Stimulated activated naive CD8-positive, alpha-beta T cell treated with anti-CD3 and anti-CD28 coated beads, Interleukin-15, amount 100 ng/mL, for 72 hours (primary cell): ENCODE results near the gene ENTREP1.

Experiments
- ATAC-seq: fragments of 150-1000 bp; cut with Tn5 transposase; 2 replicates; pipeline ENCODE4 v1.10.0; 2021; ENCODE audit warnings: mild to moderate bottlenecking, moderate library complexity
- DNase-seq, 2 donors: peaks; one replicate each; pipeline ENCODE4 v3.0.0; 2021 to 2022
- H3K27ac Mint-ChIP-seq, 2 donors: one replicate each; pipeline ENCODE4 v1.8.0; 2022; ENCODE audit warnings: mild to moderate bottlenecking in 2 of 2, mixed read lengths in 2 of 2, moderate library complexity in 2 of 2
- H3K27me3 Mint-ChIP-seq: one replicate; pipeline ENCODE4 v1.8.0; 2022; ENCODE audit warnings: mixed read lengths
- H3K4me1 Mint-ChIP-seq: one replicate; pipeline ENCODE4 v1.8.0; 2022; ENCODE audit warnings: mild to moderate bottlenecking, mixed read lengths
- H3K4me3 Mint-ChIP-seq, 2 donors: one replicate each; pipeline ENCODE4 v1.8.0; 2022; ENCODE audit warnings: mild to moderate bottlenecking in 2 of 2, mixed read lengths in 2 of 2, moderate library complexity in 1 of 2
- H3K9me3 Mint-ChIP-seq, 2 donors: one replicate each; pipeline ENCODE4 v1.8.0; 2022; ENCODE audit warnings: mixed read lengths in 2 of 2

The ENTREP1 gene

DNA sequence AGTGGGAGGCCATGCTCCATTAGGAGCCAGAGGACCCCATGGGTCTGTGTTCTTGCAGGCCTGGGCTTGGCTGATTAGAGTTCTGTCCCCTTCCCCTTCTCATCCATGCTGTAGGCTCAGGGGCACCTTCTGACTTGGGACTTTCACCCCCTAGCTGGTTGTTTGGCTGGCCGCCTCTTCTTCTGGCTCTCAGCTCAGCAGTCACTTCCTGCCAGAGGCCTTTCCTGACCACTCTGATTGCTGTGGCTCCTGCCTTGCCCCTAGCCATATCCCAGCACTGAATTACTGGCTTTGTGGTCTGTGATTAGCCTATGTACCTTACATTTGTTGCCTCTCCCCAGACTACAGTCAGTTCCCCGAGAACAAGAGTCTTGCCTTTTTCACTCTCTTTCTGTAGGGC, 14.6 kb downstream of the ENTREP1 start:
- DNase-seq (no peak), ATAC-seq (no peak)
- no peaks in the 10 kb centered on the region for H3K4me1 Mint-ChIP-seq
- no peaks in the 10 kb centered on the region for H3K9me3 Mint-ChIP-seq
- H3K4me3 Mint-ChIP-seq, result no peak overlapping the region
- no peak overlapping the region for H3K27ac Mint-ChIP-seq
- peaks cover 41% of the 10 kb centered on the region for H3K27me3 Mint-ChIP-seq

DNA sequence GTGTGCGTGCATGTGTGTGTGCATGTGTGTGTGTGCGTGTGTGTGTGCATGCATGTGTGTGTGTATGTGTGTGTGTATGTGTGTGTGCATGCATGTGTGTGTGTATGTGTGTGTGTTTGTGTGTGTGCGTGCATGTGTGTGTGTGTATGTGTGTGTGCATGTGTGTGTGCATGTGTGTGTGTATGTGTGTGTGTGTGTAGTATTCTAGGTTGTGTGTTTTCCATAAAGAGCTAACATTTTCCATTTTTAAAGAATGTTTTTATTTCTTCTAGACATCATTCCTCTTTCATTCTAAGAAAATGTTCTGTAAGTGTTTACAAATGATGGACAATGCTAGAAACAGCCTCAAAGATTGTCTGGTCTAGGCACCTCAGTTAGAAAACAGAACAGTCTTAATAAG, 15.6 kb downstream of the ENTREP1 start:
- H3K27me3 Mint-ChIP-seq, result peaks cover 40% of the 10 kb centered on the region
- ATAC-seq (no peak), DNase-seq (no peak)
- no peak overlapping the region for H3K4me3 Mint-ChIP-seq
- H3K4me1 Mint-ChIP-seq, result no peaks in the 10 kb centered on the region
- H3K9me3 Mint-ChIP-seq, result no peaks in the 10 kb centered on the region
- H3K27ac Mint-ChIP-seq, result no peak overlapping the region

DNA sequence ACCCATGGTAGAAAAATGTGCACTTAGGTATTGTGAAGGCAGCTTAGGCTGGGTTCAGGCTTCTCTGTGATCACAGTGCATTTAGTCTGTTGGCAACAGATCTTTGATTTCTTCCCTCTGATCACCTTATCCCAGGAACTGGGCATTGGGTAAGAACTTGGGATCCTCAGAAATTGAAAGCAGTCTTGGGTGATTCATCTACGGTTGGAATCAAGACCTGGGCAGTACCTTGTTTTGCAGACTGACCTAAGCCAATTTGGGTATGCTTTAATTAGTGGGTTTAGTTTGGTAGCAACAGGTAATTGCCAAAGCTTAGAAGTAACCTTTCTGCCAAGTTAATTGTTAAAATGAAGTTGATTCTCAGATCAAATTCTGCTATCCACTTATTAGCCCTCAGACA, 17.8 kb downstream of the ENTREP1 start:
- Mint-ChIP-seq H3K9me3 (no peaks in the 10 kb centered on the region), H3K4me3 (no peak overlapping the region), H3K27me3 (peaks cover 39% of the 10 kb centered on the region), H3K27ac (no peak overlapping the region), H3K4me1 (no peaks in the 10 kb centered on the region)
- ATAC-seq (no peak), DNase-seq (no peak)

DNA sequence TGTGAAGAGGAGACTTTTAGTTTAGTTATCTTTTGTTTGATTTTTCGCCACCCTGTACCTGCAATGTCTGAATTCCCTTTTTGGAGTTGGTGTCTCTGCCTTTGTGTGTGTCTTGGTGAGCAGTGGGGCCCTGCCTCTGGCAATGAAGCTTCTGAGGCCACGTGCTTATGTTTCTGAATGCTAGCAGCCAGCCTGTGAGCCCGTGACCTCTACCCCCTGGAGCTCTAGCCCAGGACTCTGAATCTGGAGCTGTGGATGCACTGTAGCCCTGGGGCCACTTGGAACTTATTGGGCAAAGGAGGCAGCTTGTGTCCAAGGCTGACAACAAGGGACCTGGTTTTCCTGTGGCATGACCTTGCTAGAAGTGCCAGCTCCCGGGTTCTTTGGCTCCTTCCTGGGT, 19.4 kb downstream of the ENTREP1 start:
- DNase-seq (no peak), ATAC-seq (no peak)
- no peaks in the 10 kb centered on the region for H3K4me1 Mint-ChIP-seq
- H3K9me3 Mint-ChIP-seq, result no peaks in the 10 kb centered on the region
- peaks cover 38% of the 10 kb centered on the region for H3K27me3 Mint-ChIP-seq
- H3K4me3 Mint-ChIP-seq, result no peak overlapping the region
- no peak overlapping the region for H3K27ac Mint-ChIP-seq

DNA sequence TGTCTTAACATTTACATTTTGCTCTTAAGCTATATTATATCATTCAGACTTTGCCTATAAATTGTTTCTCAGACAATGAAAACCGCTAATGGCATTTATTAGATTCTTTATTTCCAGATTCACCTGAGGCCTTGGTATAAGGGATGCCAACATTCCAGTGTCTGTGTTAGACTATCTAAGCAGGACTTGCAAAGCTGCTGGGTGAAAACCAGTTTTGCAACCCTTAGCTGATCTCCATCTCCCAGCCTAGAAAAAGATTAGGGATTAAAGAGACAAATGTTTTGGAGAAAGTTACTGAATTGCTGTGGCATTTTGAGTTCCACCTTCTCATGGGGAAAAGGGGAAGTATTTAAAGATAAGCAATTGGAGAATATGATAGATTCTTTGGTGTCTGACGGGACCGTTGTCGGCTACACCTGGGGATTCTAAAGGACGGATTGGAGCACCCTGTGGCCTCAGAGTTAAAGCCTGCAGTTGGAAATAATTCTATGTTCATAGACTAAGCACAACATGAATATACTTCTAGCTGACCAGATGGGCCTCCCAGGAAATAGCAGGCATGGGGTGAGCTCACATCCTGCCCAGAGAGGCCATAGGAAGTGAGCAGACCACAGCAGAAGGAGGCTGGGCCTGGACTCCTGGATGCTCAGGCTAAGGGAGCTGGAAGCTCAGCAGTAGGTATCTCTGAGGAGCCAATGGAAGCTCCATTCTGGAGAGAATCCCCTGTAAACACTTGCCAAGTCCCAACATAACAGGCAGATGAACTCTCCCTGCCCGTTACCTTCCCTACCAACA, 21.8 kb downstream of the ENTREP1 start:
- peaks cover 15% of the 10 kb centered on the region for H3K27me3 Mint-ChIP-seq
- H3K27ac Mint-ChIP-seq, result no peak overlapping the region
- no peaks in the 10 kb centered on the region for H3K9me3 Mint-ChIP-seq
- no peaks in the 10 kb centered on the region for H3K4me1 Mint-ChIP-seq
- H3K4me3 Mint-ChIP-seq, result no peak overlapping the region
- DNase-seq (no peak), ATAC-seq (no peak)

DNA sequence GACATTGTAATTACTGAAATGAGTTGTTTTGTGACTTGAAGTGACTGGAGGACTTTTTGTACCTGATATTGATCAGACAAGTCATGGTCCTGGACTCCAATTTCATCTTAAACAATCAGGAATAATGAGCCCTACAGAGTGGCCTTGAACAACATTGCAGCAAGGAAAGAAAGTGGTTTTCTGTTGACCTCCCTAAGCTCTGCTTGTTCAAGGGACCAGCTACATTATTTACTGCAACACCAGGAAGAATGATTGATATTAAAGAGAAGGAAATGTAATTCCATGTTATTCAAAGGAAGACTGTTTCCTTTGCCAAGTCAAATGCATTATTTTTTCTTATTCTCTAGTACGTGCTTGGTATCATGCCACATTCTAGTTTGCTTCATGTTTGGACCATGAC, 22.6 kb downstream of the ENTREP1 start:
- Mint-ChIP-seq H3K4me1 (no peaks in the 10 kb centered on the region), H3K27ac (peak overlapping the region in 1 of 2 donors; percentile 20), H3K4me3 (no peak overlapping the region), H3K9me3 (no peaks in the 10 kb centered on the region), H3K27me3 (peaks cover 15% of the 10 kb centered on the region)
- DNase-seq, result no peak
- no peak for ATAC-seq

DNA sequence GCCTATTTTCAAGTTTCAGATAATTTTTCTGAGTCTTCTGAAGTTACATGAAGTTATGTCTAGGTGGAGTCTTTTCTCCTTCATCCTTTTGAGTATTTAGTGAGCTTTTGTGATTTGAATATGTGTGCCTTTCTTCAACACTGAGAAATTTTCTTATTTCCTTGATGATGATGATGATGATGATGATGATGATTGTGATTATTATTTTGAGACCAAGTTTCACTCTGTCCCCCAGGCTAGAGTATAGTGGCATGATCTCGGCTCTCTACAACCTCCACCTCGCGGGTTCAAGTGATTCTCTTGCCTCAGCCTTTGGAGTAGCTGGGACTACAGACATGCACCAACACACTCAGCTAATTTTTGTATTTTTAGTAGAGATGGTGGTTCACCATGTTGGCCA, 26.2 kb downstream of the ENTREP1 start:
- H3K27me3 Mint-ChIP-seq, result no peaks in the 10 kb centered on the region
- DNase-seq (no peak), ATAC-seq (no peak)
- no peak overlapping the region for H3K27ac Mint-ChIP-seq
- no peak overlapping the region for H3K4me3 Mint-ChIP-seq
- no peaks in the 10 kb centered on the region for H3K9me3 Mint-ChIP-seq
- H3K4me1 Mint-ChIP-seq, result no peaks in the 10 kb centered on the region

DNA sequence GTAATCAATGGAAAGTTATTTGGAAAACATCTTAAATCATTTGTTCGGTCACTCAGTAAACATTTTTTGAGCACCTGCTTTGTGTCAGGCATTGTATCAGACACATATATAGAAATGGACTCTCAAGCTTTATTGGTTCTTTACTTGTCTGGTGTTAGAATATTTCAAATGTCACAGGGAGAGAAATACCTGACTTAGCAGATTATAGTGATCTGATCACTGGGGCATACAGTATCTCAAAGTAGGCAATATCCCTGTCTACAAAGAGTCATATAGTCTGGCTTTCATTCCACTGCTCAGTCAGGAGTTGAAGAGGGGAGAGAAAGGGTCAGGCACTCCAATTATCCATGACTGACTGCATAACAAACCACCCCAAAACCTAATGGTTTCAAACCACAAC, 30.2 kb downstream of the ENTREP1 start:
- ATAC-seq (no peak), DNase-seq (no peak)
- Mint-ChIP-seq H3K27ac (no peak overlapping the region), H3K9me3 (no peaks in the 10 kb centered on the region), H3K4me3 (no peak overlapping the region), H3K27me3 (peaks cover 8% of the 10 kb centered on the region), H3K4me1 (no peaks in the 10 kb centered on the region)

DNA sequence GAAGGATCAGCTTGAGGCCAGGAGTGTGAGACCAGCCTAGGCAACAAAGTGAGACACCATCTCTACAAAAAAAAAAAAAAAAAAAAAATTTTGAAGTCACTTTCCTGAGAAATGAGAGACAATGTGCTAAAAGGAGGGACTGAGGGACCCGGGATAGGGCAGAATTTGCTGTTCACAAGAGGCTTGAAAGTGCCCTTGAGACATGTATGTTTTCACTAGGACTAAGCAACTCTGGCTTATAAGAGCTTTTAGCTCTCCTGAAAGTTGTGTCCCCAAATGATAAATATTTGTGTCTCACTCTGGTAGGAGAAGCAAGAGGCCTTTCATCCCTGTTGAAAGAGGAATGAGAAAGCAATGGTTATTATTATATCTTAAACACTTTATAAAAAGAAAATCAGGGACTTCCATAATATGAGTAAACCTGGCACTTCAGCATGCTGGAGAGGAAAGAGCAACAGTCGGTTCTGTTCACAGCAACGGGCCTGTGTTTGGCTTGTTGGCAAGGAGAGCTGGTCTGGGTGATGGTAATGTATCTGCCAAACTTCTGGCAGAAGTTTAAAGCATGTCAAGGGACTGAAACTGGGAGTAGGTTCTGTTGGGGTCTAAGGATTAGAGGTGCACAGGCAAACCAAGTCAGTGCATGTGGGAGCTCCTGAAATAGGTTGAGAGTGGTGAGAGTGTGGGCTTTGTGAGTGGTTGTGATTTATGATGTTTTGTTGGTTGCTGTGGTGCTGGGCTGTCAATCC, 32.2 kb downstream of the ENTREP1 start:
- H3K27ac Mint-ChIP-seq, result no peak overlapping the region
- H3K9me3 Mint-ChIP-seq, result no peaks in the 10 kb centered on the region
- H3K27me3 Mint-ChIP-seq, result peaks cover 22% of the 10 kb centered on the region
- ATAC-seq, result no peak
- H3K4me1 Mint-ChIP-seq, result no peaks in the 10 kb centered on the region
- no peak overlapping the region for H3K4me3 Mint-ChIP-seq
- DNase-seq, result no peak

DNA sequence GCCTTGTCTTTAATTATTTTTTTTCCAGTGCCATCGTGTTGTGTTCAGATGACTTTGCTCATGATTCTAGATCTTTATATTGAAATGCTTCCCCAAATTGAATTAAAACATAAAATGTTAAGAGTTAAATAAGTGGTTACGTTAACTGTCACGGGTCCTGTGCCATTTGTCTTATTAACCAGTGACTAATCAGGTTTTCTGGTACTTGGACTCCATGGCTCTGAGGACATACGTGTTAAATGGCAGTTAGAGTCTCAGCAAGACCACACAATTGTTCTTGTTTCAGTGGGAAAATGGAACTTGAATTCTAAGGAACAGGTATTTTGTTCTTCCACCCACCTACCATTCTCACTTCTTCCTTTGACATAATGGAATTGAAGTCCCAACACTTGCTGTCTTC, 32.8 kb downstream of the ENTREP1 start:
- Mint-ChIP-seq H3K27ac (no peak overlapping the region), H3K4me3 (no peak overlapping the region), H3K27me3 (peaks cover 22% of the 10 kb centered on the region), H3K9me3 (no peaks in the 10 kb centered on the region), H3K4me1 (no peaks in the 10 kb centered on the region)
- ATAC-seq (no peak), DNase-seq (no peak)

DNA sequence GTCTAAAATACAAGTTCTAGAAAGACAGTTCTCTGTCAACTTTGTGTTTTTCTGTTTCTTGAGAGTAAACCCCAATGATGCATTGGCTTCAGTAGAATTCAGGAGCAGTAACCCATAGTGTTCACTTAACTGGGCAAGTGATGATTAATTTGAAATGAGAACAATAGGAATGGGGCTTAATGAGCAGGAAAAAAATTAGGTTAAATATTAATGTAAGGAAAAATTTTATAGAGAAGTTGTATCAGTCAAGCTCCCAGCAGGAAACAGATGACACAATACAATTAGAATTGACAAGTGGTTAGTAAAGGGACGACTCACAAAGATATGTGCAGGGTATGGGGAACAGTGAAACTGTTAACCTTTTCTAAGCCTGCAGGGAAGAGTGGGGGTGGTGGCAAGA, 38.2 kb downstream of the ENTREP1 start:
- Mint-ChIP-seq H3K4me1 (no peaks in the 10 kb centered on the region), H3K27ac (no peak overlapping the region), H3K27me3 (peaks cover 27% of the 10 kb centered on the region), H3K9me3 (no peaks in the 10 kb centered on the region), H3K4me3 (no peak overlapping the region)
- no peak for ATAC-seq
- no peak for DNase-seq

DNA sequence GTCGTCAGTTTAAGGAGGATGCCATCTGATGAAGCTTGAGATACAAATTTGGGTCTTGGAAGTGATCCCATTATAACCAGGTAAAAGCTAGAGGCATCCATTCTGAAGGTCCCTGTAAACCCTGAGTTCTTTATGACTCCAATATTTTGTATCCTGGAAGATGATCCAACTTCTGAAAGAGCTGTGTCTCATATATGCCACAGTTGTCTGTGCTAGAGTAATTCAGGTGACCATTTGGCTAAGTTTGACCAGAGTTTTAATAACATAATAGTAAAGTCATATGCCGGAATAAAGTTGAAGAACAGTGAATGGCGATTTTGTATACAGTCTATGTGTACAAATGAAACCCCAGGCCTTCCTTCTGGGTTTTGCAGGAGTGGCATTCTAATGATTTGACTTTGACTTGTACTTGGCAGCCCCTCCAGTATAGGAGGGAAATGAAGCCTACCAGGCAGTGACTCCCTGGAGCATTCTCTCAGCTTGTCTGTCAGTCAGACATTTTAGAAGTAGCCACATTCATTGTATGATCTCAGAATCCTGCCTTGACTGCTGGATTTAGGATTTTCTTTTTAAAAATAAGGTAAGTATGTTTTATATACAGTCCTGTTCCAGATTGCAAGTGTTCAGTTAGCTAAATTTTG, 39.6 kb downstream of the ENTREP1 start:
- H3K27ac Mint-ChIP-seq, result no peak overlapping the region
- ATAC-seq, result no peak
- peaks cover 41% of the 10 kb centered on the region for H3K27me3 Mint-ChIP-seq

DNA sequence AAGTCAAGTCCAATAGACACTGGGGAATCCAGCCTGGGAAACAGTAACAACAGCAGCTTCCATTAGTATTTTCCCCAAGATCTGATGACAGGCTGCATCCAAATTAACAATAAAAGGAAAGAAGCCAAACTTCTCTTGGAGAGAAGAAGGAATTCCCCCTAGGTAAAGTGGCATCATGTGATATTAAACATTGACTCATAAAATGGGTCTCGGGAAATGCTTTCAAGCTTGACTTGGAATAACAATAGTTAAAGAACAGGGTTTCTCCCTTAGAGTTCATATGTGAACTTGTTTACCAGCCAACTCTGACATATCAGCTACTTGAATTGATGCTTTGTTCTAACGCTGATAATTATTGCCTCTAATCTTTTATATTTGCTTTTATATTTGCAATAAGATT, 45.4 kb downstream of the ENTREP1 start:
- Mint-ChIP-seq H3K27me3 (peaks cover 39% of the 10 kb centered on the region), H3K27ac (no peak overlapping the region), H3K9me3 (no peaks in the 10 kb centered on the region), H3K4me1 (no peaks in the 10 kb centered on the region), H3K4me3 (no peak overlapping the region)
- ATAC-seq (no peak), DNase-seq (no peak)

More for the DNA sequence above, 39.6 kb downstream of the ENTREP1 start:
- H3K4me1 Mint-ChIP-seq, result no peaks in the 10 kb centered on the region
- no peak for DNase-seq
- H3K9me3 Mint-ChIP-seq, result no peaks in the 10 kb centered on the region
- no peak overlapping the region for H3K4me3 Mint-ChIP-seq

DNA sequence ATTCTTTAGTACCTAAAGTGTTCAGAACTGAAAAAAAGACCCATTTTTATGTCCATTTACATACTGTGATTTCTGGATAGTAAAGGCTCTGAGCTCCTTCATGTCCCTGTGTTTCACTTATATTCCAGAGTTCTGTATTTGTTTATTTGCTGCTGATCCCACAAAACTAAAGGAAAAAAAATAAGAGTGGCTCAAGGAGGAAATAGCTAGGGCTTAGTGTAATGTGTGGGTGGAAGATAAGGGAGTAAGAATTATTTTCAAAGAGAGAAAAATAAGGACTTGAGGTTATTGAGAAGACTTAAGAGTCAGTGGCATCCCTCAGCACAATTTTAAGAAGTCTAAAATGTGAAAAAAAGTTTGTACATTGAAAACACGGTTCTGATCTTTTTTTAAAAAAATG, 46.0 kb downstream of the ENTREP1 start:
- H3K4me3 Mint-ChIP-seq, result no peak overlapping the region
- H3K27me3 Mint-ChIP-seq, result peaks cover 39% of the 10 kb centered on the region
- no peak overlapping the region for H3K27ac Mint-ChIP-seq
- ATAC-seq (no peak), DNase-seq (no peak)
- H3K4me1 Mint-ChIP-seq, result no peaks in the 10 kb centered on the region
- no peaks in the 10 kb centered on the region for H3K9me3 Mint-ChIP-seq

DNA sequence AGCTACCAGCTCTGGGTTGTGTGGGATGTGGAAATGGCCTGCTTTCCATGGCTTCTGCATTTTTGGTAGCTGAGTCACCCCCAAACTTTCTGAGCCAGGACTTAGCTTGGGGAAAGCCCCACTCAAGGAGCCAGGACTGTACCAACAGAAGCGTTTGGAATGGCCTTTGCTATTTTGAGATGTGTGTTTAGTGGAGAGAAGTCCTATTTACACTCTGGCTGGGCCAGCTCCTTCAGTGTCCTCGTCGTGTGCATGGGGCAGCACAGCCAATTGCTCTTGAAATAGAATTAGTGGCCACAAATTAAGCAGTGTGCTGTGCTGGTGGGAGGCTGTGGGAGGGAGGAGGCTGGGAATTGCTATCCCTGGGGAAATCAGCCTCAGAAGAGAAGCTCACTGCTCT, 51.6 kb downstream of the ENTREP1 start:
- no peak overlapping the region for H3K27ac Mint-ChIP-seq
- DNase-seq, result no peak
- no peaks in the 10 kb centered on the region for H3K4me1 Mint-ChIP-seq
- no peaks in the 10 kb centered on the region for H3K9me3 Mint-ChIP-seq
- no peak overlapping the region for H3K4me3 Mint-ChIP-seq
- H3K27me3 Mint-ChIP-seq, result peaks cover 27% of the 10 kb centered on the region
- ATAC-seq, result no peak

DNA sequence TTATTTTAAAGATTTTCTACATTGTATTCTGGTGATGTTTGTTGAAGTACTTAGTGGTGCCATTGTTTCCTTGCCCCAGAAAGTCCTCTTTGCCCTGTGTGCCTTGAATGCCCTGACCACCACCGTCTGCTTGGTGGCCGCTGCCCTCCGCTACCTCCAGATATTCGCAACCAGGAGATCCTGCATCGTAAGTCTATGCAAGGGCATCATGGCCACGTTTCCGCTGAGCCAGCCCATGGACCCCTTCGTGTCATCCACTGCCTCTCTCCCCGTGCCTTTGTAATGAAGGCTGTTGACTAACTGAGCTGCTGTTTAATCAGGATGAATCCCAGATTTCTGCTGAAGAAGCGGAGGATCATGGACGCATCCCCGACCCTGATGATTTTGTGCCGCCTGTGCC, 52.3 kb downstream of the ENTREP1 start:
- Mint-ChIP-seq H3K27ac (no peak overlapping the region), H3K4me1 (no peaks in the 10 kb centered on the region)
- ATAC-seq, result no peak

More for the DNA sequence above, 52.3 kb downstream of the ENTREP1 start:
- H3K27me3 Mint-ChIP-seq, result peaks cover 27% of the 10 kb centered on the region
- no peaks in the 10 kb centered on the region for H3K9me3 Mint-ChIP-seq
- H3K4me3 Mint-ChIP-seq, result no peak overlapping the region
- DNase-seq, result no peak
